ENCODE data around the gene LAMA2. TPM values are rescaled to one million over a fixed set of nuclear protein-coding genes. Genes with fewer than 3 reads are reported as not detected.

Gene LAMA2
- total and polyA plus RNA-seq, 7 donors, result 8.8 to 59.0 (median 27.3) TPM

DNA sequence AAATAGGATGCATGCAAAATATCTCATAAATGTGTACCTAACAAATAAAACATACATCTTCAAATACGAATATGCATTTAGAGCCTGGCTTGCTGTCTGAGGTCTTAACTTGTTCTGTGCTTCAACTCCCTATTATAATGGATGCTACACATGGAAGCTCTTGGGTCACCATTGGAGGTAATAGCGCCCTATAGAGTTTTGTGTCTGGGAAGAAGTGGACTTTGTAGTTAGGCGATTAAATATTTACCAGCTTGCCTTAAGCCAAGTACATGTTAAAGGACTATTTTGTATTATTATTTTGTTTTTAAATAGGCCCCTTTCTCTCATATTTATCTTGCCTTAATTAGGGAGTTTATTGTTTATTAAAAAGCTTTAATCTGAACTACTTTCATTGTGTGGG lies 107.4 kb downstream of the LAMA2 start:
- 78 to 97% (median 86%) methylated on average over 3 of the region's 3 CpGs for WGBS, 3 donors
- Histone ChIP-seq H3K4me1 (no peaks in the 10 kb centered on the region), H3K4me3 (no peak overlapping the region), H3K9me3 (no peaks in the 10 kb centered on the region), H3K27ac (no peak overlapping the region), H3K27me3 (ENCODE audit: insufficient read depth in 3 of 3, low read length in 2 of 3) (no peaks in the 10 kb centered on the region), H3K36me3 (ENCODE audit: insufficient read depth in 1 of 2, low read depth in 1 of 2) (no peaks in the 10 kb centered on the region)
- ATAC-seq (no peak), DNase-seq (no peak)
- intact Hi-C loops (cut with DNase I), result no loop called here
- TF ChIP-seq, protein P1, sequence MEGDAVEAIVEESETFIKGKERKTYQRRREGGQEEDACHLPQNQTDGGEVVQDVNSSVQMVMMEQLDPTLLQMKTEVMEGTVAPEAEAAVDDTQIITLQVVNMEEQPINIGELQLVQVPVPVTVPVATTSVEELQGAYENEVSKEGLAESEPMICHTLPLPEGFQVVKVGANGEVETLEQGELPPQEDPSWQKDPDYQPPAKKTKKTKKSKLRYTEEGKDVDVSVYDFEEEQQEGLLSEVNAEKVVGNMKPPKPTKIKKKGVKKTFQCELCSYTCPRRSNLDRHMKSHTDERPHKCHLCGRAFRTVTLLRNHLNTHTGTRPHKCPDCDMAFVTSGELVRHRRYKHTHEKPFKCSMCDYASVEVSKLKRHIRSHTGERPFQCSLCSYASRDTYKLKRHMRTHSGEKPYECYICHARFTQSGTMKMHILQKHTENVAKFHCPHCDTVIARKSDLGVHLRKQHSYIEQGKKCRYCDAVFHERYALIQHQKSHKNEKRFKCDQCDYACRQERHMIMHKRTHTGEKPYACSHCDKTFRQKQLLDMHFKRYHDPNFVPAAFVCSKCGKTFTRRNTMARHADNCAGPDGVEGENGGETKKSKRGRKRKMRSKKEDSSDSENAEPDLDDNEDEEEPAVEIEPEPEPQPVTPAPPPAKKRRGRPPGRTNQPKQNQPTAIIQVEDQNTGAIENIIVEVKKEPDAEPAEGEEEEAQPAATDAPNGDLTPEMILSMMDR (IDR thresholded peaks at IDR 0.05), result no peak

DNA sequence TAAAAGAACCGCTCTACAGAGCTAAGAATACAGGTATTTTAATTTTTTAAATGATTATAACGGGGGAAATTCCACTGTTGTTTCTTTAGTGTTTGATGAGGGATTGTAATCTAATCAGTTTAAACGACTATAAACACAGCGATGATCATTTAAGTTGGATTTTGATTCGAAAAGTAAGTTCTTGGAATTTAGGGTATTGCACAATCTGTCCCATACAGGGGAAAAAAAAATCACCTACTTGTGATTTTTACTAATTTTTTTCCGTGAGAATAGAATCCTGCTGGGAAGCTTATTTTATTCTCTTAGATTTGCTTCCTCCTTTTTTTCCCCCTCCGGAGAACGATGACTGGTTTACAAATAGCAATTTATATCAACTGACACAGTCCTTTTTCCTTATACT lies 108.0 kb downstream of the LAMA2 start:
- DNase-seq, result no peak
- no peaks in the 10 kb centered on the region for H3K9me3 ChIP-seq
- H3K4me3 ChIP-seq, result no peak overlapping the region
- intact Hi-C loops (cut with DNase I), result no loop called here
- ATAC-seq, result no peak
- H3K4me1 ChIP-seq, result no peaks in the 10 kb centered on the region
- 88 to 89% (median 89%) methylated on average over 8 of the region's 8 CpGs for WGBS, 3 donors
- no peak overlapping the region for H3K27ac ChIP-seq
- TF ChIP-seq, protein P1 (IDR thresholded peaks at IDR 0.05), result no peak
- H3K27me3 ChIP-seq (ENCODE audit: insufficient read depth in 3 of 3, low read length in 2 of 3), result no peaks in the 10 kb centered on the region
- H3K36me3 ChIP-seq (ENCODE audit: insufficient read depth in 1 of 2, low read depth in 1 of 2), result no peaks in the 10 kb centered on the region

DNA sequence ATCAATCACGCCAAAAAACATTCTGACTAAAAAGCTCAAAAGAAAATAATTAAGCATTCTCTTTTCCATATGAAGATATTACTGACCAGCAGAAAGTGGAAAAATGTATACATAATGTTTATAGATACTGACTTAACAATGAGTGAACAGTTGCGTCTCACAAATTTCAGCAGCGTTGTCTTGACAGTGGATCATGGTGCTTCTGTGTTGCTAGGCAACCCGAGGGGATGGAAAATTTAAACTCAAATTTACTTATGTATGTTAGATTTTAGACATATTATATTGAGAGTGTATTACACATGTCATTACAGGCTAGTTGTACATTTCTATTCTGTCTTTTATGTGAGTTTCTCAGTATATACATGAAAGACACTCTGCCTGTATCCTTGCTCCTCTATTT lies 110.2 kb downstream of the LAMA2 start:
- TF ChIP-seq, protein P1 (IDR thresholded peaks at IDR 0.05), result no peak
- ATAC-seq (no peak), DNase-seq (no peak)
- intact Hi-C loops (cut with DNase I), result no loop called here
- Histone ChIP-seq H3K4me1 (no peaks in the 10 kb centered on the region), H3K4me3 (no peak overlapping the region), H3K9me3 (no peaks in the 10 kb centered on the region), H3K27me3 (ENCODE audit: insufficient read depth in 3 of 3, low read length in 2 of 3) (no peaks in the 10 kb centered on the region), H3K36me3 (ENCODE audit: insufficient read depth in 1 of 2, low read depth in 1 of 2) (no peaks in the 10 kb centered on the region), H3K27ac (no peak overlapping the region)
- 91 to 94% (median 92%) methylated on average over 4 of the region's 4 CpGs for WGBS, 3 donors

DNA sequence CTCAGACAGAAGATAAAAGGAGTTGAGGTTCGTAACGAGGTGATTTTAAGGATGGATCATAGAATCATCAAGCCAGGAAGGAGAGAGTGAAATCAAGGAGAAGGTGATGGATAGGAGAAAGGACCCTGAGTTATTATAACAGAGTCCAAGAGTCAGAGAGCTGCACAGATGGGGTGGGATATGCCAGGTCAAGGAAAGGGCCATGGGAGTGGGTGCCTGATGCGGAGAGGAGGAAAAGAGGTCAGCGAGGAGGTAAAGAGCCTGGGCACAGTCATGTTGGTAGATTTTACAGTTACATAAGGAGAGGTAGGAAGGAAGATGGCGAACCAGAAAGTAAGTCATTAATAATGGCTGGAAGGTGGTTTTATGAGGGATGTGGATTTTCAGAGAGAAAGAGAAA lies 114.9 kb downstream of the LAMA2 start:
- DNase-seq (no peak), ATAC-seq (no peak)
- H3K4me1 ChIP-seq, result no peaks in the 10 kb centered on the region
- H3K4me3 ChIP-seq, result no peak overlapping the region
- no peaks in the 10 kb centered on the region for H3K27me3 ChIP-seq (ENCODE audit: insufficient read depth in 3 of 3, low read length in 2 of 3)
- no peaks in the 10 kb centered on the region for H3K9me3 ChIP-seq
- TF ChIP-seq, protein P1 (IDR thresholded peaks at IDR 0.05), result no peak
- intact Hi-C loops (cut with DNase I), result no loop called here
- no peaks in the 10 kb centered on the region for H3K36me3 ChIP-seq (ENCODE audit: insufficient read depth in 1 of 2, low read depth in 1 of 2)
- WGBS, 3 donors, result 84 to 99% (median 96%) methylated on average over 5 of the region's 5 CpGs
- H3K27ac ChIP-seq, result no peak overlapping the region

DNA sequence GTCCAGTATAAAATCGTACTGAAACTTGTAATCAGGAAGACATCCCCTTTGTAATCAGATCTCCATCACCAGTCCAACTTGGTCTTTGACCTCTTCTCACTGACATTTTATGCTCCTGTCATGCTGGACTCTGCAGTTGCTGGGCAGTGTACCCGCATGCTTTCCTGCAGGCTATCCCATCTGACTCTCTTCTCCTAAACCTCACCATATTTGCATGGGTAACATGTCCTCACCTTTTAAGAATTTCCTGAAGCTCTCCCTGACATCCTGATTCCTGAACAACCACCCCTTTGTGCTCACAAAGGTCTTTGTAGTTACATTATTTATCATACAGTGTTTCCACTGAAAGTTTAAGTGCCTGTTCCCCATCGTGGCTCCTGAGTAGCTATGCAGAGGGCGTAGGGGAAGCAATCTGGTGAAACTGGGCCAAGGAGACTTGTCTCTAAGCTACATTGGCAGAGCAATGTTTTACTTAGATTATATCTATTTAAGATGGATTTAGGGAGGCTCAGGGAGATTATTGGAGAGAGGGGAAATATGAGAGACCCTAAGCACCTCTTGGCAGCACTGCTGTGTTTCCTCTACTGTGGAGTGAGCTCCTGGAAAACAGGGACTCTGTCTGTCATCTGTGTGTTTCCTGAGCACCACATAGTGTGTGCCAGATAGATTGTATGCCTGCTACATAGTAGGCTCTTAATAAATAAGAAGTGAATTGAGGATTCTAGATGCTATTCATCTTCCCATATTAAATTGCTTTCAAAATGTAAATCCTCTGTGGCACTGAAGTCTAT lies 124.0 kb downstream of the LAMA2 start:
- no peak for ATAC-seq
- Histone ChIP-seq H3K36me3 (ENCODE audit: insufficient read depth in 1 of 2, low read depth in 1 of 2) (no peaks in the 10 kb centered on the region), H3K4me1 (no peaks in the 10 kb centered on the region), H3K4me3 (no peak overlapping the region), H3K27ac (no peak overlapping the region), H3K27me3 (ENCODE audit: insufficient read depth in 3 of 3, low read length in 2 of 3) (no peaks in the 10 kb centered on the region), H3K9me3 (no peaks in the 10 kb centered on the region)
- 34 to 36% (median 35%) methylated on average over 4 of the region's 4 CpGs for WGBS, 3 donors
- no peak for DNase-seq
- TF ChIP-seq, protein P1 (IDR thresholded peaks at IDR 0.05), result no peak
- intact Hi-C loops (cut with DNase I), result no loop called here
